AG04449 (cell line): Measurements from ENCODE around the gene LRP10.
A peak's percentile ranks its signal among the peaks of the same experiment; 100 is the strongest.

Source experiments
- CTCF ChIA-PET: fragments of 350-600 bp; formaldehyde crosslinking; extraction: SDS; loops from one replicate; lab custom pipeline; 2021; ENCODE audit warnings: antibody characterized with exemption; lab: Yijun Ruan, JAX
- POLR2A ChIA-PET: fragments of 400-600, 350-600 bp; formaldehyde crosslinking; extraction: SDS; loops from one replicate; lab custom pipeline; 2020; ENCODE audit warnings: antibody characterized with exemption, inconsistent platforms; lab: Yijun Ruan, JAX
- DNase-seq: peaks from one replicate; pipeline ENCODE4 v3.0.0-alpha.2; 2010; ENCODE audit warnings: low read depth, low spot score
- H3K4me3 ChIP-seq: 2 replicates; pipeline ENCODE4 v1.5.1; 2011; ENCODE audit warnings: low read depth, mild to moderate bottlenecking, control low read depth, low read length
- CTCF ChIP-seq: IDR thresholded peaks from one replicate; pipeline ENCODE4 v1.5.1; 2011; ENCODE audit warnings: mild to moderate bottlenecking, moderate library complexity, low read length, control low read depth, inconsistent platforms; ENCODE audit not compliant: insufficient read depth; ENCODE audit errors: missing control alignments

Gene LRP10

GRCh38 chr14:22884738-22885523, 13.4 kb downstream of the LRP10 start:
- TF ChIP-seq CTCF = no peak
- ChIA-PET CTCF (interaction anchor here (1.0 to 11.5 kb wide), 6 partner anchors 12 to 328 kb away, joined by 3 to 189 read pairs (median 12); partner anchors contain the start of gene LRP10), POLR2A (no interaction called here)
- no peak overlapping the region for H3K4me3 ChIP-seq
- no peak for DNase-seq

- no peak overlapping the region; the same call in 1 of the 2 replicates for H3K4me3 ChIP-seq
- POLR2A ChIA-PET = no interaction called here
- no peak for DNase-seq
- CTCF ChIA-PET = interaction anchor here (1.2 to 11.5 kb wide), 4 partner anchors 12 to 327 kb away, joined by 4 to 189 read pairs (median 74); partner anchors contain the start of gene LRP10
- no peak for TF ChIP-seq CTCF
Measured at GRCh38 chr14:22885975-22886374, 14.4 kb downstream of the LRP10 start.

- peak; percentile 32 for TF ChIP-seq CTCF
- DNase-seq = no peak
- CTCF ChIA-PET = interaction anchor here (1.2 to 11.5 kb wide), 4 partner anchors 11 to 328 kb away, joined by 4 to 189 read pairs (median 74); partner anchors contain the start of gene LRP10
- POLR2A ChIA-PET = no interaction called here
- peak overlapping the region; percentile 57 for H3K4me3 ChIP-seq
Measured at GRCh38 chr14:22886500-22887259, 15.1 kb downstream of the LRP10 start.

- DNase-seq = no peak
- H3K4me3 ChIP-seq = peak overlapping the region; percentile 57
- TF ChIP-seq CTCF = no peak
- ChIA-PET CTCF (interaction anchor here (1.3 to 11.5 kb wide), 5 partner anchors 11 to 331 kb away, joined by 5 to 189 read pairs (median 54); partner anchors contain the start of gene LRP10), POLR2A (no interaction called here)
Measured at GRCh38 chr14:22887260-22887989, 15.9 kb downstream of the LRP10 start.

- ChIA-PET POLR2A (interaction anchor here (0.7 kb wide), 1 partner anchor 10 kb away, joined by 3 read pairs; no protein-coding TSS in a partner anchor), CTCF (interaction anchor here (1.3 to 11.5 kb wide), 4 partner anchors 13 to 332 kb away, joined by 5 to 189 read pairs (median 37); partner anchors contain the start of gene LRP10)
- H3K4me3 ChIP-seq = peak overlapping the region; percentile 57
- DNase-seq = no peak
- TF ChIP-seq CTCF = no peak
Measured at GRCh38 chr14:22887990-22888378, 16.4 kb downstream of the LRP10 start.
